HepG2 (cell line): Measurements from ENCODE around the gene PLXNC1. TPM values are rescaled to one million over a fixed set of nuclear protein-coding genes. Genes with fewer than 3 reads are reported as not detected.
A peak's percentile ranks its signal among the peaks of the same experiment; 100 is the strongest.

ENCODE experiments used
- IRF1 ChIP-seq: sonication (generic); formaldehyde crosslinking; IDR thresholded peaks from 2 replicates; pipeline ENCODE4 v1.4.0; 2020; ENCODE audit warnings: low read depth, mild to moderate bottlenecking, missing genetic modification reagents
- KDM5A ChIP-seq: fragments of 200-600 bp; sonication (generic); IDR thresholded peaks from 2 replicates; pipeline ENCODE4 v1.7.0; 2018; ENCODE audit warnings: antibody characterized with exemption, mild to moderate bottlenecking, low read length, borderline replicate concordance
- NR2F6 ChIP-seq, 2 experiments: IDR thresholded peaks; 2 replicates each; pipeline ENCODE4 v1.6.1; 2016; ENCODE audit warnings: antibody characterized with exemption in 1 of 2, mild to moderate bottlenecking in 1 of 2
- ZBED4 ChIP-seq: sonication (generic); formaldehyde crosslinking; IDR thresholded peaks from 2 replicates; pipeline ENCODE4 v1.4.0; 2020; ENCODE audit warnings: missing genetic modification reagents, borderline replicate concordance
- ZBTB3 ChIP-seq: sonication (generic); formaldehyde crosslinking; IDR thresholded peaks from 2 replicates; pipeline ENCODE4 v1.4.0; 2020; ENCODE audit warnings: low read depth, mild to moderate bottlenecking, moderate library complexity, missing genetic modification reagents, borderline replicate concordance
- ZBTB38 ChIP-seq: sonication (generic); formaldehyde crosslinking; IDR thresholded peaks from 2 replicates; pipeline ENCODE4 v1.5.1; 2020; ENCODE audit warnings: mild to moderate bottlenecking, missing genetic modification reagents
- ZBTB7B ChIP-seq: sonication (generic); formaldehyde crosslinking; IDR thresholded peaks from 2 replicates; pipeline ENCODE4 v1.4.0; 2020; ENCODE audit warnings: missing genetic modification reagents
- ZNF430 ChIP-seq: sonication (generic); formaldehyde crosslinking; IDR thresholded peaks from 2 replicates; pipeline ENCODE4 v1.9.0; 2021; ENCODE audit warnings: mild to moderate bottlenecking, missing genetic modification reagents
- polyA plus RNA-seq, 8 experiments: library from polyadenylated mRNA; depleted of rRNA in 3 of 8; stranded (reverse) in 7 of 8; unstranded in 1 of 8; fragments of >200 nt; fragmentation: Illumina TruSeq in 4 of 8; extraction: Trizol in 4 of 8; gene quantifications; 2 replicates each; pipeline versions ENCODE4 v1.2.1 to v1.2.3, GENCODE V29; 2011 to 2016; ENCODE audit warnings: low read depth in 4 of 8, missing spikeins in 1 of 8, mixed read lengths in 1 of 8; ENCODE audit not compliant: insufficient read depth in 1 of 8
- total RNA-seq, 5 experiments: library from RNA; depleted of rRNA; stranded (reverse); fragments of >200 nt; fragmentation: Illumina TruSeq; extraction: Trizol; gene quantifications; 2 replicates each; pipeline ENCODE4 v1.2.3, GENCODE V29; 2016; ENCODE audit warnings: low read depth in 1 of 5
- TF ChIP-seq, protein P1 (sequence below): sonication (generic); formaldehyde crosslinking; IDR thresholded peaks from 2 replicates; pipeline ENCODE4 v1.8.1; 2023; ENCODE audit warnings: mild to moderate bottlenecking, missing genetic modification reagents
- TF ChIP-seq, protein P2 (sequence below): sonication (generic); formaldehyde crosslinking; IDR thresholded peaks from 2 replicates; pipeline ENCODE4 v1.5.0; 2020; ENCODE audit warnings: mild to moderate bottlenecking, missing genetic modification reagents, borderline replicate concordance
- TF ChIP-seq, protein P3 (sequence below): sonication (generic); formaldehyde crosslinking; IDR thresholded peaks from 2 replicates; pipeline ENCODE4 v1.4.0; 2020; ENCODE audit warnings: missing genetic modification reagents, borderline replicate concordance

PLXNC1 gene
- total and polyA plus RNA-seq, 2 of the 13 experiments (the other 11 are each of a cell fraction or from before 2014, with no cell fraction given), result 6.6 to 11.2 TPM

- TF ChIP-seq ZBTB38 (CRISPR knock-in tag), result no peak
- TF ChIP-seq IRF1 (CRISPR knock-in tag), result no peak
- 0 out of 2 replicates have a peak, but pooled peaks have one; percentile 18 for TF ChIP-seq ZBTB7B
- TF ChIP-seq ZNF430 (CRISPR knock-in tag), result no peak
- no peak for TF ChIP-seq ZBTB3 (CRISPR knock-in tag)
- no peak for TF ChIP-seq ZBED4 (CRISPR knock-in tag)
- TF ChIP-seq NR2F6 (IDR thresholded peaks at IDR 0.05), result peak; percentile 26; the same call in 1 of the 2 replicates
- peak; percentile 46; the same call in 1 of the 2 replicates for TF ChIP-seq NR2F6 (CRISPR knock-in tag; IDR thresholded peaks at IDR 0.05)
- TF ChIP-seq KDM5A, result no peak
- TF ChIP-seq, protein P1, sequence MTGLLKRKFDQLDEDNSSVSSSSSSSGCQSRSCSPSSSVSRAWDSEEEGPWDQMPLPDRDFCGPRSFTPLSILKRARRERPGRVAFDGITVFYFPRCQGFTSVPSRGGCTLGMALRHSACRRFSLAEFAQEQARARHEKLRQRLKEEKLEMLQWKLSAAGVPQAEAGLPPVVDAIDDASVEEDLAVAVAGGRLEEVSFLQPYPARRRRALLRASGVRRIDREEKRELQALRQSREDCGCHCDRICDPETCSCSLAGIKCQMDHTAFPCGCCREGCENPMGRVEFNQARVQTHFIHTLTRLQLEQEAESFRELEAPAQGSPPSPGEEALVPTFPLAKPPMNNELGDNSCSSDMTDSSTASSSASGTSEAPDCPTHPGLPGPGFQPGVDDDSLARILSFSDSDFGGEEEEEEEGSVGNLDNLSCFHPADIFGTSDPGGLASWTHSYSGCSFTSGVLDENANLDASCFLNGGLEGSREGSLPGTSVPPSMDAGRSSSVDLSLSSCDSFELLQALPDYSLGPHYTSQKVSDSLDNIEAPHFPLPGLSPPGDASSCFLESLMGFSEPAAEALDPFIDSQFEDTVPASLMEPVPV (CRISPR knock-in tag), result no peak
- TF ChIP-seq, protein P2, sequence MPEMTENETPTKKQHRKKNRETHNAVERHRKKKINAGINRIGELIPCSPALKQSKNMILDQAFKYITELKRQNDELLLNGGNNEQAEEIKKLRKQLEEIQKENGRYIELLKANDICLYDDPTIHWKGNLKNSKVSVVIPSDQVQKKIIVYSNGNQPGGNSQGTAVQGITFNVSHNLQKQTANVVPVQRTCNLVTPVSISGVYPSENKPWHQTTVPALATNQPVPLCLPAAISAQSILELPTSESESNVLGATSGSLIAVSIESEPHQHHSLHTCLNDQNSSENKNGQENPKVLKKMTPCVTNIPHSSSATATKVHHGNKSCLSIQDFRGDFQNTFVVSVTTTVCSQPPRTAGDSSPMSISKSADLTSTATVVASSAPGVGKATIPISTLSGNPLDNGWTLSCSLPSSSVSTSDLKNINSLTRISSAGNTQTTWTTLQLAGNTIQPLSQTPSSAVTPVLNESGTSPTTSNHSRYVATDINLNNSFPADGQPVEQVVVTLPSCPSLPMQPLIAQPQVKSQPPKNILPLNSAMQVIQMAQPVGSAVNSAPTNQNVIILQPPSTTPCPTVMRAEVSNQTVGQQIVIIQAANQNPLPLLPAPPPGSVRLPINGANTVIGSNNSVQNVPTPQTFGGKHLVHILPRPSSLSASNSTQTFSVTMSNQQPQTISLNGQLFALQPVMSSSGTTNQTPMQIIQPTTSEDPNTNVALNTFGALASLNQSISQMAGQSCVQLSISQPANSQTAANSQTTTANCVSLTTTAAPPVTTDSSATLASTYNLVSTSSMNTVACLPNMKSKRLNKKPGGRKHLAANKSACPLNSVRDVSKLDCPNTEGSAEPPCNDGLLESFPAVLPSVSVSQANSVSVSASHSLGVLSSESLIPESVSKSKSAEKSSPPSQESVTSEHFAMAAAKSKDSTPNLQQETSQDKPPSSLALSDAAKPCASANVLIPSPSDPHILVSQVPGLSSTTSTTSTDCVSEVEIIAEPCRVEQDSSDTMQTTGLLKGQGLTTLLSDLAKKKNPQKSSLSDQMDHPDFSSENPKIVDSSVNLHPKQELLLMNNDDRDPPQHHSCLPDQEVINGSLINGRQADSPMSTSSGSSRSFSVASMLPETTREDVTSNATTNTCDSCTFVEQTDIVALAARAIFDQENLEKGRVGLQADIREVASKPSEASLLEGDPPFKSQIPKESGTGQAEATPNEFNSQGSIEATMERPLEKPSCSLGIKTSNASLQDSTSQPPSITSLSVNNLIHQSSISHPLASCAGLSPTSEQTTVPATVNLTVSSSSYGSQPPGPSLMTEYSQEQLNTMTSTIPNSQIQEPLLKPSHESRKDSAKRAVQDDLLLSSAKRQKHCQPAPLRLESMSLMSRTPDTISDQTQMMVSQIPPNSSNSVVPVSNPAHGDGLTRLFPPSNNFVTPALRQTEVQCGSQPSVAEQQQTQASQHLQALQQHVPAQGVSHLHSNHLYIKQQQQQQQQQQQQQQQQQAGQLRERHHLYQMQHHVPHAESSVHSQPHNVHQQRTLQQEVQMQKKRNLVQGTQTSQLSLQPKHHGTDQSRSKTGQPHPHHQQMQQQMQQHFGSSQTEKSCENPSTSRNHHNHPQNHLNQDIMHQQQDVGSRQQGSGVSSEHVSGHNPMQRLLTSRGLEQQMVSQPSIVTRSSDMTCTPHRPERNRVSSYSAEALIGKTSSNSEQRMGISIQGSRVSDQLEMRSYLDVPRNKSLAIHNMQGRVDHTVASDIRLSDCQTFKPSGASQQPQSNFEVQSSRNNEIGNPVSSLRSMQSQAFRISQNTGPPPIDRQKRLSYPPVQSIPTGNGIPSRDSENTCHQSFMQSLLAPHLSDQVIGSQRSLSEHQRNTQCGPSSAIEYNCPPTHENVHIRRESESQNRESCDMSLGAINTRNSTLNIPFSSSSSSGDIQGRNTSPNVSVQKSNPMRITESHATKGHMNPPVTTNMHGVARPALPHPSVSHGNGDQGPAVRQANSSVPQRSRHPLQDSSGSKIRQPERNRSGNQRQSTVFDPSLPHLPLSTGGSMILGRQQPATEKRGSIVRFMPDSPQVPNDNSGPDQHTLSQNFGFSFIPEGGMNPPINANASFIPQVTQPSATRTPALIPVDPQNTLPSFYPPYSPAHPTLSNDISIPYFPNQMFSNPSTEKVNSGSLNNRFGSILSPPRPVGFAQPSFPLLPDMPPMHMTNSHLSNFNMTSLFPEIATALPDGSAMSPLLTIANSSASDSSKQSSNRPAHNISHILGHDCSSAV (CRISPR knock-in tag), result no peak
- TF ChIP-seq, protein P3, sequence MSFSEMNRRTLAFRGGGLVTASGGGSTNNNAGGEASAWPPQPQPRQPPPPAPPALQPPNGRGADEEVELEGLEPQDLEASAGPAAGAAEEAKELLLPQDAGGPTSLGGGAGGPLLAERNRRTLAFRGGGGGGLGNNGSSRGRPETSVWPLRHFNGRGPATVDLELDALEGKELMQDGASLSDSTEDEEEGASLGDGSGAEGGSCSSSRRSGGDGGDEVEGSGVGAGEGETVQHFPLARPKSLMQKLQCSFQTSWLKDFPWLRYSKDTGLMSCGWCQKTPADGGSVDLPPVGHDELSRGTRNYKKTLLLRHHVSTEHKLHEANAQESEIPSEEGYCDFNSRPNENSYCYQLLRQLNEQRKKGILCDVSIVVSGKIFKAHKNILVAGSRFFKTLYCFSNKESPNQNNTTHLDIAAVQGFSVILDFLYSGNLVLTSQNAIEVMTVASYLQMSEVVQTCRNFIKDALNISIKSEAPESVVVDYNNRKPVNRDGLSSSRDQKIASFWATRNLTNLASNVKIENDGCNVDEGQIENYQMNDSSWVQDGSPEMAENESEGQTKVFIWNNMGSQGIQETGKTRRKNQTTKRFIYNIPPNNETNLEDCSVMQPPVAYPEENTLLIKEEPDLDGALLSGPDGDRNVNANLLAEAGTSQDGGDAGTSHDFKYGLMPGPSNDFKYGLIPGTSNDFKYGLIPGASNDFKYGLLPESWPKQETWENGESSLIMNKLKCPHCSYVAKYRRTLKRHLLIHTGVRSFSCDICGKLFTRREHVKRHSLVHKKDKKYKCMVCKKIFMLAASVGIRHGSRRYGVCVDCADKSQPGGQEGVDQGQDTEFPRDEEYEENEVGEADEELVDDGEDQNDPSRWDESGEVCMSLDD (CRISPR knock-in tag), result no peak
Observed at GRCh38 chr12:94172973-94173372, 24.6 kb downstream of the PLXNC1 start (continued).
